HCT116 (cell line): ENCODE measurements around the gene PIWIL4. TPM values are rescaled to one million over a fixed set of nuclear protein-coding genes. Genes with fewer than 3 reads are reported as not detected.

Experiments
- ATAC-seq: fragments of 200-7000 bp; cut with Tn5 transposase; 2 replicates; pipeline ENCODE4 v1.9.1; 2020; ENCODE audit warnings: mild to moderate bottlenecking, moderate library complexity
- BruUV-seq: library from RNA; stranded (reverse); fragments of 400-500 nt; replicated peaks from 2 replicates; lab custom pipeline; 2021; lab: Mats Ljungman, UMichigan
- CTCF ChIA-PET: fragments of 300-600 bp; sonication (Branson Sonifier 250); formaldehyde crosslinking; loops from one replicate; lab custom pipeline; 2021; ENCODE audit warnings: antibody characterized with exemption; lab: Charles Lee
- POLR2A ChIA-PET: fragments of 300-600, 350-600 bp; sonication (Branson Sonifier 250); formaldehyde crosslinking; loops from one replicate; lab custom pipeline; 2021; ENCODE audit warnings: antibody characterized with exemption; lab: Charles Lee
- RAD21 ChIA-PET, 2 experiments: fragments of 300-600 bp; sonication (Branson Sonifier 250); formaldehyde crosslinking; loops; one replicate each; lab custom pipeline; 2023; ENCODE audit warnings: low total read pairs in 2 of 2; ENCODE audit not compliant: uncharacterized antibody in 2 of 2, unreplicated experiment in 2 of 2, low non-redundant PET in 1 of 2; lab: Charles Lee
- DNase-seq: peaks from one replicate; pipeline ENCODE4 v3.0.0-alpha.2; 2010; ENCODE audit warnings: low read depth, low spot score
- H2AFZ ChIP-seq: fragments of 200-600 bp; shearing (Covaris generic), sonication (generic); 2 replicates; pipeline ENCODE4 v1.6.1; 2017; ENCODE audit warnings: low read depth, mixed run types, mixed read lengths, antibody characterized with exemption, low read length; ENCODE audit not compliant: poor library complexity, severe bottlenecking
- H3K27ac ChIP-seq: 2 replicates; pipeline ENCODE4 v1.5.1; 2012; ENCODE audit warnings: low read depth, low read length
- H3K27me3 ChIP-seq: fragments of 200-600 bp; sonication (generic); 2 replicates; pipeline ENCODE4 v1.6.1; 2016; ENCODE audit warnings: mixed run types, low read length, mixed read lengths; ENCODE audit not compliant: insufficient read depth
- H3K36me3 ChIP-seq, 2 experiments: fragments of 200-500 bp in 1 of 2; fragments of 200-600 bp in 1 of 2; sonication (Bioruptor generic) in 1 of 2; sonication (generic) in 1 of 2; 2 replicates each; pipeline versions ENCODE4 v1.5.1 to v1.6.1; 2014 to 2016; ENCODE audit warnings: low read length in 2 of 2, inconsistent platforms in 1 of 2, mixed read lengths in 1 of 2, mixed run types in 1 of 2; ENCODE audit not compliant: insufficient read depth in 2 of 2, control insufficient read depth in 1 of 2
- H3K4me1 ChIP-seq, 2 experiments: fragments of 200-600 bp in 1 of 2; sonication (generic) in 1 of 2; 2 replicates each; pipeline versions ENCODE4 v1.5.1 to v1.6.1; 2012 to 2017; ENCODE audit warnings: low read length in 2 of 2, inconsistent platforms in 1 of 2, mild to moderate bottlenecking in 1 of 2, mixed read lengths in 1 of 2, mixed run types in 1 of 2, moderate library complexity in 1 of 2; ENCODE audit not compliant: insufficient read depth in 2 of 2, control insufficient read depth in 1 of 2
- H3K4me2 ChIP-seq: fragments of 200-600 bp; sonication (generic); 2 replicates; pipeline ENCODE4 v1.6.1; 2017; ENCODE audit warnings: mixed run types, low read length, mixed read lengths
- H3K4me3 ChIP-seq, 2 experiments: fragments of 200-600 bp in 1 of 2; sonication (generic) in 1 of 2; replicated peaks in 1 of 2; 2 replicates each; pipeline ENCODE4 v1.5.1; 2011 to 2016; ENCODE audit warnings: low read length in 2 of 2, control low read depth in 1 of 2, low read depth in 1 of 2, mild to moderate bottlenecking in 1 of 2, mixed read lengths in 1 of 2, mixed run types in 1 of 2
- H3K79me2 ChIP-seq: fragments of 200-600 bp; sonication (generic); 2 replicates; pipeline ENCODE4 v1.6.1; 2017; ENCODE audit warnings: mild to moderate bottlenecking, mixed run types, low read length, moderate library complexity, mixed read lengths; ENCODE audit not compliant: insufficient read depth
- H3K9ac ChIP-seq: fragments of 200-600 bp; sonication (generic); 2 replicates; pipeline ENCODE4 v1.6.1; 2016; ENCODE audit warnings: low read length, mixed read lengths
- H3K9me2 ChIP-seq: fragments of 200-600 bp; sonication (generic), shearing (Covaris generic); 2 replicates; pipeline ENCODE4 v1.6.1; 2017; ENCODE audit warnings: mixed run types, mild to moderate bottlenecking, moderate library complexity; ENCODE audit not compliant: insufficient read depth
- H3K9me3 ChIP-seq, 2 experiments: fragments of 200-500 bp in 1 of 2; fragments of 200-600 bp in 1 of 2; sonication (Bioruptor generic) in 1 of 2; sonication (generic) in 1 of 2; 2 replicates each; pipeline ENCODE4 v1.6.1; 2014 to 2017; ENCODE audit warnings: low read length in 2 of 2, mixed read lengths in 2 of 2, inconsistent platforms in 1 of 2, low read depth in 1 of 2, mild to moderate bottlenecking in 1 of 2, mixed run types in 1 of 2, moderate library complexity in 1 of 2; ENCODE audit not compliant: control insufficient read depth in 1 of 2, insufficient read depth in 1 of 2
- H4K20me1 ChIP-seq: fragments of 200-600 bp; sonication (generic), shearing (Covaris generic); 2 replicates; pipeline ENCODE4 v1.6.1; 2017; ENCODE audit warnings: mixed run types, mild to moderate bottlenecking, moderate library complexity; ENCODE audit not compliant: insufficient read depth
- CBX3 ChIP-seq: IDR thresholded peaks from 2 replicates; pipeline ENCODE4 v1.6.1; 2012; ENCODE audit warnings: low read depth
- ELF1 ChIP-seq: IDR thresholded peaks from 2 replicates; pipeline ENCODE4 v1.6.1; 2012; ENCODE audit warnings: low read depth, borderline replicate concordance
- EZH2phosphoT487 ChIP-seq: fragments of 200-600 bp; IDR thresholded peaks from 2 replicates; pipeline ENCODE4 v1.6.1; 2018; ENCODE audit warnings: antibody characterized with exemption, borderline replicate concordance
- FOSL1 ChIP-seq: IDR thresholded peaks from 2 replicates; pipeline ENCODE4 v1.6.1; 2012; ENCODE audit warnings: low read depth
- JUND ChIP-seq: IDR thresholded peaks from 2 replicates; pipeline ENCODE4 v1.6.1; 2012
- POLR2A ChIP-seq: IDR thresholded peaks from 2 replicates; pipeline ENCODE4 v1.7.0; 2011; ENCODE audit warnings: borderline replicate concordance; ENCODE audit not compliant: insufficient read depth, insufficient read length; ENCODE audit errors: extremely low read depth
- RAD21 ChIP-seq: IDR thresholded peaks from 2 replicates; pipeline ENCODE4 v1.6.1; 2012; ENCODE audit warnings: low read depth, mild to moderate bottlenecking
- SP1 ChIP-seq: IDR thresholded peaks from 2 replicates; pipeline ENCODE4 v1.6.1; 2012; ENCODE audit warnings: low read depth
- TCF7L2 ChIP-seq: IDR thresholded peaks from 2 replicates; pipeline ENCODE4 v1.7.0; 2011; ENCODE audit warnings: borderline replicate concordance, inconsistent platforms; ENCODE audit not compliant: insufficient read depth, insufficient read length; ENCODE audit errors: extremely low read depth
- YY1 ChIP-seq: IDR thresholded peaks from 2 replicates; pipeline ENCODE4 v1.6.1; 2011; ENCODE audit warnings: low read length, low read depth, moderate library complexity, mild to moderate bottlenecking; ENCODE audit not compliant: insufficient replicate concordance; ENCODE audit errors: extremely low read depth
- ZNF274 ChIP-seq: fragments of 200-500 bp; sonication (Bioruptor generic); IDR thresholded peaks from 2 replicates; pipeline ENCODE4 v1.6.1; 2014; ENCODE audit warnings: mild to moderate bottlenecking, low read depth, low read length, inconsistent platforms
- intact Hi-C: fragments of 100-400 bp; cut with micrococcal nuclease; formaldehyde crosslinking; loops from 2 replicates; pipeline ENCODE4 v1.10.0; 2022
- total RNA-seq: library from RNA; stranded (reverse); gene quantifications from one replicate; pipeline ENCODE4 v1.2.1, GENCODE V29; 2021; ENCODE audit not compliant: unreplicated experiment
- TF ChIP-seq, protein P1 (sequence below), 3 experiments: fragments of 200-600 bp in 1 of 3; sonication (generic) in 1 of 3; IDR thresholded peaks in 2 of 3; conservative IDR thresholded peaks in 1 of 3; 2 replicates each; pipeline ENCODE4 v1.5.1; 2012 to 2017; ENCODE audit warnings: low read depth in 2 of 3, low read length in 2 of 3, antibody characterized with exemption in 1 of 3, borderline replicate concordance in 1 of 3, control low read depth in 1 of 3, mild to moderate bottlenecking in 1 of 3, mixed read lengths in 1 of 3, mixed run types in 1 of 3, moderate library complexity in 1 of 3; ENCODE audit not compliant: insufficient read depth in 1 of 3
- TF ChIP-seq, protein P2 (sequence below): IDR thresholded peaks from 2 replicates; pipeline ENCODE4 v1.6.1; 2012
- TF ChIP-seq, protein P3 (sequence below): IDR thresholded peaks from 2 replicates; pipeline ENCODE4 v1.6.1; 2012; ENCODE audit warnings: low read depth
- TF ChIP-seq, protein P4 (sequence below): IDR thresholded peaks from 2 replicates; pipeline ENCODE4 v1.6.1; 2011; ENCODE audit warnings: mild to moderate bottlenecking, low read length, moderate library complexity; ENCODE audit not compliant: insufficient replicate concordance; ENCODE audit errors: extremely low read depth

The PIWIL4 gene
- total RNA-seq, 1 experiment from 2014 or later, result 0.34 TPM

DNA sequence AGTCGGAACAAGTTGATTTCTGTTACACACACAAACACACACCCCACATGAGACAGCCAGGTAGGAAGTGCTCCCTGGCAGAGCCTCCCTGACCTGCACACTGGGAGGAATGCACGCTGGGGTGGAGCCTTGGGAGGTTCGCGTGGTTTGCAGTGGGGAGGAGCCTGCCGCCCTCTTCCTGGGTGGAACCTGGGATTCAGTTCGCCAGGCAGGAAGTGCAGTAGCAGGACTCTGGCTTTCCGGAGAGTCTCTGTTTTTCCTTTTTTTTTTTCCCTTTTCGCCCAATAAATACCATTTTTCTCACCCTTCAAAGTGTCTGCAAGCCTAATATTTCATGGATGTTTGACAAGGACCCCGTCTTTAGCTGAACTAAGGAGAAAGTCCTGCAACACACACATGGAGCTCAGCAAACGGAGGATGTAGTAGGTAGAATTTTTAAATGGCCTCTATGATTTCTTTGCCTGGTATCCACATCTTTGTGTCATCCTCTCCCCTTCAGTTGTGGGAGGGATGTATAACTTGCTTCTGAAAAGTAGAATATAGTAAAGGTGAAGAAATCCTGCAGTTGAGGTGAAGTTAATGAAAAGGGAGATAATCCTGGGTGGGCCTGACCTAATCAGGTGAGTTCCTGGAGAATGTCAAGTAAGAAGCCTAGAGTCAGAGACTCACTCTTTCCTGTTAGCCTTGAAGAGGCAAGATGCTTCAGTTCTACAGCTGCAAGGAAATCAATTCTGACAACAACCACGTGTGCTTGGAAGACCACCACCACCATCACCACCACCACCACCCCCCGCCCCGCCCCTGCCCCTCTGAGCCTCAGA lies 72.9 kb downstream of the PIWIL4 start (continued):
- TF ChIP-seq YY1, result no peak
- TF ChIP-seq EZH2phosphoT487, result no peak
- no peak for TF ChIP-seq FOSL1
- TF ChIP-seq RAD21, result 0 out of 2 replicates have a peak, but pooled peaks have one; percentile 7

DNA sequence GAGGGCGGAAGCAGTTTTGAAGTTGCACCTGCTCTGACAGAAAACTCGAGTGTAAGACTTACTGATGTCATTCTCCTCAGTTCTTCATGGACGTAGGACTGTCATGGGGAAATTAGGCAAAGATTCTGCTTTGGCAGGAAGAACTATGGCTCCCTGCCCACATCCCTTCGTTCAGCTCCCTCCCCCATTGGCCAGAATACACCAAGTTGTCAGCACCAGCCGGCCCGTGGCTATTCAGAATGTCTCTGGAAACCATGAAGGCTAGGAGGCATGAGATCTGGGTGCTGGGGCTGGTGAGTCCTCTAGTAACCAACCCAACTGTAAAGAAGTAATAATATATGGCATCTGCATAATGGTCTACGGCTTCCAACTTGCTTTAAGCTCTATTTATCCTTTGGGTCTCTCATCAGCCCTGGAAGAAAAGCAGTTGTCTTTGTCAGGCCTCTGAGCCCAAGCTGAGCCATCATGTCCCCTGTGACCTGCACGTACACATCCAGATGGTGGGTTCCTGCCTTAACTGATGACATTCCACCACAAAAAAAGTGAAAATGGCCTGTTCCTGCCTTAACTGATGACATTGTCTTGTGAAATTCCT lies 74.1 kb downstream of the PIWIL4 start:
- Histone ChIP-seq H3K36me3 (no peaks in the 10 kb centered on the region), H3K79me2 (no peaks in the 10 kb centered on the region), H3K4me3 (peak overlapping the region in 1 of 2 experiments; percentile 90; a peak in 1 of 4 replicates), H2AFZ (no peak overlapping the region), H3K9me3 (no peaks in the 10 kb centered on the region), H3K27ac (no peak overlapping the region), H3K4me1 (peaks cover 0 to 16% of the 10 kb centered on the region in 2 experiments; a peak in 3 of 4 replicates), H3K9ac (no peak overlapping the region), H4K20me1 (no peaks in the 10 kb centered on the region), H3K4me2 (peak overlapping the region; percentile 85), H3K27me3 (no peaks in the 10 kb centered on the region), H3K9me2 (no peaks in the 10 kb centered on the region)
- ChIA-PET POLR2A (no interaction called here), RAD21 (no interaction called here), CTCF (no interaction called here)
- intact Hi-C loops, result no loop called here
- no TSS peak for BruUV-seq
- DNase-seq (no peak), ATAC-seq (no peak)
- TF ChIP-seq, protein P1, sequence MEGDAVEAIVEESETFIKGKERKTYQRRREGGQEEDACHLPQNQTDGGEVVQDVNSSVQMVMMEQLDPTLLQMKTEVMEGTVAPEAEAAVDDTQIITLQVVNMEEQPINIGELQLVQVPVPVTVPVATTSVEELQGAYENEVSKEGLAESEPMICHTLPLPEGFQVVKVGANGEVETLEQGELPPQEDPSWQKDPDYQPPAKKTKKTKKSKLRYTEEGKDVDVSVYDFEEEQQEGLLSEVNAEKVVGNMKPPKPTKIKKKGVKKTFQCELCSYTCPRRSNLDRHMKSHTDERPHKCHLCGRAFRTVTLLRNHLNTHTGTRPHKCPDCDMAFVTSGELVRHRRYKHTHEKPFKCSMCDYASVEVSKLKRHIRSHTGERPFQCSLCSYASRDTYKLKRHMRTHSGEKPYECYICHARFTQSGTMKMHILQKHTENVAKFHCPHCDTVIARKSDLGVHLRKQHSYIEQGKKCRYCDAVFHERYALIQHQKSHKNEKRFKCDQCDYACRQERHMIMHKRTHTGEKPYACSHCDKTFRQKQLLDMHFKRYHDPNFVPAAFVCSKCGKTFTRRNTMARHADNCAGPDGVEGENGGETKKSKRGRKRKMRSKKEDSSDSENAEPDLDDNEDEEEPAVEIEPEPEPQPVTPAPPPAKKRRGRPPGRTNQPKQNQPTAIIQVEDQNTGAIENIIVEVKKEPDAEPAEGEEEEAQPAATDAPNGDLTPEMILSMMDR (IDR thresholded peaks at IDR 0.05 in 2 of 3, conservative IDR thresholded peaks at IDR 0.05 in 1 of 3; ENCODE audit: borderline replicate concordance in 1 of 3, insufficient read depth in 1 of 3, low read depth in 2 of 3, low read length in 2 of 3), result no peak
- TF ChIP-seq, protein P2, sequence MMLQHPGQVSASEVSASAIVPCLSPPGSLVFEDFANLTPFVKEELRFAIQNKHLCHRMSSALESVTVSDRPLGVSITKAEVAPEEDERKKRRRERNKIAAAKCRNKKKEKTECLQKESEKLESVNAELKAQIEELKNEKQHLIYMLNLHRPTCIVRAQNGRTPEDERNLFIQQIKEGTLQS, result no peak
- TF ChIP-seq TCF7L2 (no peak), CBX3 (no peak), JUND (no peak), POLR2A (no peak), RAD21 (no peak), ELF1 (no peak), EZH2phosphoT487 (no peak), SP1 (no peak), ZNF274 (no peak)
- TF ChIP-seq, protein P3, sequence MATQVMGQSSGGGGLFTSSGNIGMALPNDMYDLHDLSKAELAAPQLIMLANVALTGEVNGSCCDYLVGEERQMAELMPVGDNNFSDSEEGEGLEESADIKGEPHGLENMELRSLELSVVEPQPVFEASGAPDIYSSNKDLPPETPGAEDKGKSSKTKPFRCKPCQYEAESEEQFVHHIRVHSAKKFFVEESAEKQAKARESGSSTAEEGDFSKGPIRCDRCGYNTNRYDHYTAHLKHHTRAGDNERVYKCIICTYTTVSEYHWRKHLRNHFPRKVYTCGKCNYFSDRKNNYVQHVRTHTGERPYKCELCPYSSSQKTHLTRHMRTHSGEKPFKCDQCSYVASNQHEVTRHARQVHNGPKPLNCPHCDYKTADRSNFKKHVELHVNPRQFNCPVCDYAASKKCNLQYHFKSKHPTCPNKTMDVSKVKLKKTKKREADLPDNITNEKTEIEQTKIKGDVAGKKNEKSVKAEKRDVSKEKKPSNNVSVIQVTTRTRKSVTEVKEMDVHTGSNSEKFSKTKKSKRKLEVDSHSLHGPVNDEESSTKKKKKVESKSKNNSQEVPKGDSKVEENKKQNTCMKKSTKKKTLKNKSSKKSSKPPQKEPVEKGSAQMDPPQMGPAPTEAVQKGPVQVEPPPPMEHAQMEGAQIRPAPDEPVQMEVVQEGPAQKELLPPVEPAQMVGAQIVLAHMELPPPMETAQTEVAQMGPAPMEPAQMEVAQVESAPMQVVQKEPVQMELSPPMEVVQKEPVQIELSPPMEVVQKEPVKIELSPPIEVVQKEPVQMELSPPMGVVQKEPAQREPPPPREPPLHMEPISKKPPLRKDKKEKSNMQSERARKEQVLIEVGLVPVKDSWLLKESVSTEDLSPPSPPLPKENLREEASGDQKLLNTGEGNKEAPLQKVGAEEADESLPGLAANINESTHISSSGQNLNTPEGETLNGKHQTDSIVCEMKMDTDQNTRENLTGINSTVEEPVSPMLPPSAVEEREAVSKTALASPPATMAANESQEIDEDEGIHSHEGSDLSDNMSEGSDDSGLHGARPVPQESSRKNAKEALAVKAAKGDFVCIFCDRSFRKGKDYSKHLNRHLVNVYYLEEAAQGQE, result no peak
- TF ChIP-seq, protein P4, sequence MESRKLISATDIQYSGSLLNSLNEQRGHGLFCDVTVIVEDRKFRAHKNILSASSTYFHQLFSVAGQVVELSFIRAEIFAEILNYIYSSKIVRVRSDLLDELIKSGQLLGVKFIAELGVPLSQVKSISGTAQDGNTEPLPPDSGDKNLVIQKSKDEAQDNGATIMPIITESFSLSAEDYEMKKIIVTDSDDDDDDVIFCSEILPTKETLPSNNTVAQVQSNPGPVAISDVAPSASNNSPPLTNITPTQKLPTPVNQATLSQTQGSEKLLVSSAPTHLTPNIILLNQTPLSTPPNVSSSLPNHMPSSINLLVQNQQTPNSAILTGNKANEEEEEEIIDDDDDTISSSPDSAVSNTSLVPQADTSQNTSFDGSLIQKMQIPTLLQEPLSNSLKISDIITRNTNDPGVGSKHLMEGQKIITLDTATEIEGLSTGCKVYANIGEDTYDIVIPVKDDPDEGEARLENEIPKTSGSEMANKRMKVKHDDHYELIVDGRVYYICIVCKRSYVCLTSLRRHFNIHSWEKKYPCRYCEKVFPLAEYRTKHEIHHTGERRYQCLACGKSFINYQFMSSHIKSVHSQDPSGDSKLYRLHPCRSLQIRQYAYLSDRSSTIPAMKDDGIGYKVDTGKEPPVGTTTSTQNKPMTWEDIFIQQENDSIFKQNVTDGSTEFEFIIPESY, result no peak
